Muscle layer of duodenum (tissue), 2 donors: Measurements from ENCODE around the gene SLC36A2.

Experiments used
- H3K27ac ChIP-seq: one replicate; pipeline ENCODE4 v1.7.0; 2013; ENCODE audit warnings: mild to moderate bottlenecking, low read length
- H3K27me3 ChIP-seq: one replicate; pipeline ENCODE4 v1.7.0; 2013; ENCODE audit warnings: low read depth, mild to moderate bottlenecking, control low read depth, low read length
- H3K36me3 ChIP-seq, 2 donors: one replicate each; pipeline ENCODE4 v1.7.0; 2013; ENCODE audit warnings: low read length in 2 of 2, control low read depth in 1 of 2, mild to moderate bottlenecking in 1 of 2; ENCODE audit not compliant: insufficient read depth in 2 of 2, control insufficient read depth in 1 of 2
- H3K4me1 ChIP-seq, 2 donors: one replicate each; pipeline ENCODE4 v1.7.0; 2013; ENCODE audit warnings: low read length in 2 of 2, mild to moderate bottlenecking in 2 of 2, control low read depth in 1 of 2, moderate library complexity in 1 of 2; ENCODE audit not compliant: insufficient read depth in 2 of 2, control insufficient read depth in 1 of 2
- H3K4me3 ChIP-seq, 2 donors: one replicate each; pipeline ENCODE4 v1.7.0; 2013; ENCODE audit warnings: low read length in 2 of 2, low read depth in 1 of 2, mild to moderate bottlenecking in 1 of 2
- H3K9me3 ChIP-seq, 2 donors: one replicate each; pipeline ENCODE4 v1.7.0; 2013; ENCODE audit warnings: low read length in 2 of 2, control low read depth in 1 of 2, mild to moderate bottlenecking in 1 of 2; ENCODE audit not compliant: control insufficient read depth in 1 of 2
- donor health status: healthy.

SLC36A2 gene

GRCh38 chr5:151281001-151281639 is 66.2 kb downstream of the SLC36A2 start:
- no peaks in the 10 kb centered on the region for H3K9me3 ChIP-seq
- no peaks in the 10 kb centered on the region for H3K27me3 ChIP-seq
- no peak overlapping the region for H3K4me3 ChIP-seq
- no peak overlapping the region for H3K27ac ChIP-seq
- no peaks in the 10 kb centered on the region for H3K36me3 ChIP-seq
- H3K4me1 ChIP-seq, result no peaks in the 10 kb centered on the region

- H3K36me3 ChIP-seq, result no peaks in the 10 kb centered on the region
- H3K9me3 ChIP-seq, result no peaks in the 10 kb centered on the region
- H3K27me3 ChIP-seq, result no peaks in the 10 kb centered on the region
- H3K4me1 ChIP-seq, result no peaks in the 10 kb centered on the region
- no peak overlapping the region for H3K4me3 ChIP-seq
- no peak overlapping the region for H3K27ac ChIP-seq
Measured at GRCh38 chr5:151280443-151280842, 66.9 kb downstream of the SLC36A2 start.

- H3K4me1 ChIP-seq, result no peaks in the 10 kb centered on the region
- H3K27me3 ChIP-seq, result no peaks in the 10 kb centered on the region
- no peak overlapping the region for H3K27ac ChIP-seq
- no peaks in the 10 kb centered on the region for H3K9me3 ChIP-seq
- H3K36me3 ChIP-seq, result no peaks in the 10 kb centered on the region
- no peak overlapping the region for H3K4me3 ChIP-seq
Measured at GRCh38 chr5:151278845-151279244, 68.5 kb downstream of the SLC36A2 start.

GRCh38 chr5:151275803-151276202 is 71.6 kb downstream of the SLC36A2 start:
- Histone ChIP-seq H3K27ac (no peak overlapping the region), H3K9me3 (no peaks in the 10 kb centered on the region), H3K27me3 (no peaks in the 10 kb centered on the region), H3K36me3 (no peaks in the 10 kb centered on the region), H3K4me1 (no peaks in the 10 kb centered on the region), H3K4me3 (no peak overlapping the region)

GRCh38 chr5:151274666-151275065 is 72.7 kb downstream of the SLC36A2 start:
- Histone ChIP-seq H3K9me3 (no peaks in the 10 kb centered on the region), H3K27me3 (no peaks in the 10 kb centered on the region), H3K4me3 (no peak overlapping the region), H3K36me3 (peaks cover 3 to 8% of the 10 kb centered on the region in 2 donors), H3K4me1 (no peaks in the 10 kb centered on the region), H3K27ac (no peak overlapping the region)

- H3K9me3 ChIP-seq, result no peaks in the 10 kb centered on the region
- H3K36me3 ChIP-seq, result peaks cover 25 to 31% of the 10 kb centered on the region in 2 donors
- H3K27me3 ChIP-seq, result no peaks in the 10 kb centered on the region
- no peak overlapping the region for H3K27ac ChIP-seq
- no peak overlapping the region for H3K4me3 ChIP-seq
- H3K4me1 ChIP-seq, result no peaks in the 10 kb centered on the region
Measured at GRCh38 chr5:151271336-151271735, 76.0 kb downstream of the SLC36A2 start.

GRCh38 chr5:151270599-151270998 is 76.8 kb downstream of the SLC36A2 start:
- no peaks in the 10 kb centered on the region for H3K4me1 ChIP-seq
- no peak overlapping the region for H3K4me3 ChIP-seq
- peaks cover 25 to 35% of the 10 kb centered on the region in 2 donors for H3K36me3 ChIP-seq
- no peaks in the 10 kb centered on the region for H3K27me3 ChIP-seq
- no peak overlapping the region for H3K27ac ChIP-seq
- no peaks in the 10 kb centered on the region for H3K9me3 ChIP-seq

- no peak overlapping the region for H3K4me3 ChIP-seq
- no peaks in the 10 kb centered on the region for H3K27me3 ChIP-seq
- H3K36me3 ChIP-seq, result peaks cover 25 to 48% of the 10 kb centered on the region in 2 donors
- no peaks in the 10 kb centered on the region for H3K4me1 ChIP-seq
- no peaks in the 10 kb centered on the region for H3K9me3 ChIP-seq
- no peak overlapping the region for H3K27ac ChIP-seq
Measured at GRCh38 chr5:151267491-151268260, 79.7 kb downstream of the SLC36A2 start.
